Measurements from ENCODE around the gene KNDC1. TPM values are rescaled to one million over a fixed set of nuclear protein-coding genes. Genes with fewer than 3 reads are reported as not detected.

Gene KNDC1
- total RNA-seq, 2 donors from 2014 or later, result 6.5 to 9.6 TPM

- Histone ChIP-seq H3K4me1 (ENCODE audit: control insufficient read depth, insufficient read depth, low read length) (no peaks in the 10 kb centered on the region), H3K27ac (ENCODE audit: low read depth, low read length) (no peak overlapping the region), H3K4me3 (ENCODE audit: low read length) (no peak overlapping the region), H3K27me3 (ENCODE audit: control insufficient read depth, insufficient read depth, low read length, poor library complexity, severe bottlenecking) (no peaks in the 10 kb centered on the region), H3K36me3 (ENCODE audit: control insufficient read depth, insufficient read depth, low read length) (no peaks in the 10 kb centered on the region), H3K9me3 (ENCODE audit: control insufficient read depth, low read length) (peaks cover 4% of the 10 kb centered on the region), H3K9ac (ENCODE audit: extremely low read depth, low read length, poor library complexity, severe bottlenecking) (no peak overlapping the region)
- Mint-ChIP-seq H3K27me3 (ENCODE audit: insufficient read depth) (no peaks in the 10 kb centered on the region), H3K4me1 (no peaks in the 10 kb centered on the region), H3K4me3 (no peak overlapping the region), H3K36me3 (ENCODE audit: low read depth) (no peaks in the 10 kb centered on the region), H3K9me3 (peaks cover 10% of the 10 kb centered on the region), H3K27ac (no peak overlapping the region)
- whole genome bisulfite sequencing, 2 experiments (ENCODE audit: insufficient coverage in 1 of 2, insufficient read length in 1 of 2), result 91 to 92% methylated on average over 24 to 33 of the region's 33 CpGs
- TF ChIP-seq CTCF (conservative IDR thresholded peaks at IDR 0.05), result no peak
- DNase-seq, result no peak
These were observed 45.1 kb upstream of the KNDC1 start for GRCh38 chr10:133114726-133115452.

- Histone ChIP-seq H3K4me3 (ENCODE audit: low read length) (no peak overlapping the region), H3K36me3 (ENCODE audit: control insufficient read depth, insufficient read depth, low read length) (no peaks in the 10 kb centered on the region), H3K27me3 (ENCODE audit: control insufficient read depth, insufficient read depth, low read length, poor library complexity, severe bottlenecking) (no peaks in the 10 kb centered on the region), H3K4me1 (ENCODE audit: control insufficient read depth, insufficient read depth, low read length) (no peaks in the 10 kb centered on the region), H3K9me3 (ENCODE audit: control insufficient read depth, low read length) (peaks cover 4% of the 10 kb centered on the region), H3K27ac (ENCODE audit: low read depth, low read length) (no peak overlapping the region), H3K9ac (ENCODE audit: extremely low read depth, low read length, poor library complexity, severe bottlenecking) (no peak overlapping the region)
- Mint-ChIP-seq H3K4me3 (no peak overlapping the region), H3K27me3 (ENCODE audit: insufficient read depth) (no peaks in the 10 kb centered on the region), H3K4me1 (no peaks in the 10 kb centered on the region), H3K27ac (no peak overlapping the region), H3K36me3 (ENCODE audit: low read depth) (no peaks in the 10 kb centered on the region), H3K9me3 (peaks cover 12% of the 10 kb centered on the region)
- whole genome bisulfite sequencing, 2 experiments (ENCODE audit: insufficient coverage in 1 of 2, insufficient read length in 1 of 2), result 90 to 91% methylated on average over 2 to 13 of the region's 13 CpGs
- no peak for DNase-seq
- no peak for TF ChIP-seq CTCF (conservative IDR thresholded peaks at IDR 0.05)
These were observed 44.6 kb upstream of the KNDC1 start for GRCh38 chr10:133115453-133115842.

- Mint-ChIP-seq H3K27me3 (ENCODE audit: insufficient read depth) (no peaks in the 10 kb centered on the region), H3K27ac (no peak overlapping the region), H3K9me3 (peaks cover 13% of the 10 kb centered on the region), H3K4me1 (no peaks in the 10 kb centered on the region), H3K36me3 (ENCODE audit: low read depth) (no peaks in the 10 kb centered on the region), H3K4me3 (no peak overlapping the region)
- Histone ChIP-seq H3K27me3 (ENCODE audit: control insufficient read depth, insufficient read depth, low read length, poor library complexity, severe bottlenecking) (no peaks in the 10 kb centered on the region), H3K4me1 (ENCODE audit: control insufficient read depth, insufficient read depth, low read length) (no peaks in the 10 kb centered on the region), H3K27ac (ENCODE audit: low read depth, low read length) (no peak overlapping the region), H3K9me3 (ENCODE audit: control insufficient read depth, low read length) (peaks cover 4% of the 10 kb centered on the region), H3K36me3 (ENCODE audit: control insufficient read depth, insufficient read depth, low read length) (no peaks in the 10 kb centered on the region), H3K9ac (ENCODE audit: extremely low read depth, low read length, poor library complexity, severe bottlenecking) (no peak overlapping the region), H3K4me3 (ENCODE audit: low read length) (no peak overlapping the region)
- no peak for DNase-seq
- no peak for TF ChIP-seq CTCF (conservative IDR thresholded peaks at IDR 0.05)
- WGBS, 2 experiments (ENCODE audit: insufficient coverage in 1 of 2, insufficient read length in 1 of 2), result 79 to 84% methylated on average over 8 to 16 of the region's 17 CpGs
These were observed 44.0 kb upstream of the KNDC1 start for GRCh38 chr10:133115976-133116375.
